ENCODE data around the gene RASSF5.
"Not testable (repeated sequence)": the region's sequence is repeated elsewhere in the genome, so short reads cannot be mapped to it uniquely, and the experiment has no call there.

RASSF5 gene

DNA sequence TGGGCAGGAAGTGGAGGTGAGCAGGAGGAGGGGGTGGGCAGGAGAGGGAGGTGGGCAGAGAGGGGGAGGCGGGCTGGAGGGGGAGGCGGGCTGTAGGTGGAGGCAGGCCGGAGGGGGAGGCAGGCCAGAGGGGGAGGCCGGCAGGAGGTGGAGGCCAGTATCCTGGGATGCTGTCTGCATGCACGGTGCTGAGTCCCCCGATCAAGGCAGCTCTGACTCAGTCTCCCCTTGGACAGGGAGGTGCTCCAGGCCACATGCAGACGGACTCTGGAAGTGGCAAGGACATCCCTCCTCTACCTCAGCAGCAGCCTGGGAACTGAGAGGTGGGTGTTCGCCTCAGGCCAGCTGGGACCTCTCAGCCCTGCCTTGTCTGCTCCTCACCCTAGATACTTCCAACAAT is 27.1 kb upstream of the RASSF5 start:
- H3K36me3 ChIP-seq (ENCODE audit: insufficient read depth, low read length) = peaks cover 68% of the 10 kb centered on the region
- no peaks in the 10 kb centered on the region for H3K79me2 ChIP-seq (ENCODE audit: insufficient read depth, low read length)
- H3K4me1 ChIP-seq (ENCODE audit: insufficient read depth, low read length) = no peaks in the 10 kb centered on the region; the same call in 1 of the 2 replicates
- no peak overlapping the region for H3K9ac ChIP-seq (ENCODE audit: low read depth, low read length)
- ATAC-seq (ENCODE audit: insufficient read depth, low read depth) (no peak), DNase-seq (no peak)
- H4K20me1 ChIP-seq (ENCODE audit: insufficient read depth, low read length) = peaks cover 2% of the 10 kb centered on the region; the same call in 1 of the 2 replicates
- no peaks in the 10 kb centered on the region for H3K9me3 ChIP-seq (ENCODE audit: insufficient read depth, low read length, severe bottlenecking)
- TF ChIP-seq, protein P1, sequence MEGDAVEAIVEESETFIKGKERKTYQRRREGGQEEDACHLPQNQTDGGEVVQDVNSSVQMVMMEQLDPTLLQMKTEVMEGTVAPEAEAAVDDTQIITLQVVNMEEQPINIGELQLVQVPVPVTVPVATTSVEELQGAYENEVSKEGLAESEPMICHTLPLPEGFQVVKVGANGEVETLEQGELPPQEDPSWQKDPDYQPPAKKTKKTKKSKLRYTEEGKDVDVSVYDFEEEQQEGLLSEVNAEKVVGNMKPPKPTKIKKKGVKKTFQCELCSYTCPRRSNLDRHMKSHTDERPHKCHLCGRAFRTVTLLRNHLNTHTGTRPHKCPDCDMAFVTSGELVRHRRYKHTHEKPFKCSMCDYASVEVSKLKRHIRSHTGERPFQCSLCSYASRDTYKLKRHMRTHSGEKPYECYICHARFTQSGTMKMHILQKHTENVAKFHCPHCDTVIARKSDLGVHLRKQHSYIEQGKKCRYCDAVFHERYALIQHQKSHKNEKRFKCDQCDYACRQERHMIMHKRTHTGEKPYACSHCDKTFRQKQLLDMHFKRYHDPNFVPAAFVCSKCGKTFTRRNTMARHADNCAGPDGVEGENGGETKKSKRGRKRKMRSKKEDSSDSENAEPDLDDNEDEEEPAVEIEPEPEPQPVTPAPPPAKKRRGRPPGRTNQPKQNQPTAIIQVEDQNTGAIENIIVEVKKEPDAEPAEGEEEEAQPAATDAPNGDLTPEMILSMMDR (IDR thresholded peaks at IDR 0.05; ENCODE audit: borderline replicate concordance, extremely low read depth, low read length, poor library complexity, severe bottlenecking) = no peak
- TF ChIP-seq EZH2 (IDR thresholded peaks at IDR 0.05; ENCODE audit: borderline replicate concordance, low read depth, low read length, severe bottlenecking) = no peak
- H3K27ac ChIP-seq (ENCODE audit: low read length) = no peak overlapping the region
- no peak overlapping the region for H3K4me2 ChIP-seq (ENCODE audit: insufficient read depth, low read length)
- no peak overlapping the region for H2AFZ ChIP-seq (ENCODE audit: low read depth, low read length)
- no peaks in the 10 kb centered on the region for H3K27me3 ChIP-seq (ENCODE audit: insufficient read depth, low read length, poor library complexity)
- no peak overlapping the region for H3K4me3 ChIP-seq (ENCODE audit: low read depth in 1 of 2, low read length in 2 of 2)

- Histone ChIP-seq H3K9me3 (ENCODE audit: insufficient read depth, low read length, severe bottlenecking) (no peaks in the 10 kb centered on the region), H4K20me1 (ENCODE audit: insufficient read depth, low read length) (peaks cover 2% of the 10 kb centered on the region; the same call in 1 of the 2 replicates), H3K9ac (ENCODE audit: low read depth, low read length) (no peak overlapping the region), H3K27me3 (ENCODE audit: insufficient read depth, low read length, poor library complexity) (no peaks in the 10 kb centered on the region), H3K36me3 (ENCODE audit: insufficient read depth, low read length) (peaks cover 49% of the 10 kb centered on the region), H3K79me2 (ENCODE audit: insufficient read depth, low read length) (no peaks in the 10 kb centered on the region), H2AFZ (ENCODE audit: low read depth, low read length) (no peak overlapping the region), H3K27ac (ENCODE audit: low read length) (no peak overlapping the region), H3K4me1 (ENCODE audit: insufficient read depth, low read length) (no peaks in the 10 kb centered on the region; the same call in 1 of the 2 replicates), H3K4me2 (ENCODE audit: insufficient read depth, low read length) (no peak overlapping the region), H3K4me3 (ENCODE audit: low read depth in 1 of 2, low read length in 2 of 2) (no peak overlapping the region)
- ATAC-seq (ENCODE audit: insufficient read depth, low read depth) (no peak), DNase-seq (no peak)
- TF ChIP-seq, protein P1 (IDR thresholded peaks at IDR 0.05; ENCODE audit: borderline replicate concordance, extremely low read depth, low read length, poor library complexity, severe bottlenecking) = no peak
- TF ChIP-seq EZH2 (IDR thresholded peaks at IDR 0.05; ENCODE audit: borderline replicate concordance, low read depth, low read length, severe bottlenecking) = no peak
These were observed 24.7 kb upstream of the RASSF5 start for GRCh38 chr1:206482611-206483010.

GRCh38 chr1:206483864-206484263 is 23.5 kb upstream of the RASSF5 start:
- H3K9ac ChIP-seq (ENCODE audit: low read depth, low read length); H3K27me3 ChIP-seq (ENCODE audit: insufficient read depth, low read length, poor library complexity); H3K4me2 ChIP-seq (ENCODE audit: insufficient read depth, low read length); H3K4me3 ChIP-seq (ENCODE audit: low read depth in 1 of 2, low read length in 2 of 2); H3K79me2 ChIP-seq (ENCODE audit: insufficient read depth, low read length); H4K20me1 ChIP-seq (ENCODE audit: insufficient read depth, low read length); H3K27ac ChIP-seq (ENCODE audit: low read length); H2AFZ ChIP-seq (ENCODE audit: low read depth, low read length); ATAC-seq (ENCODE audit: insufficient read depth, low read depth); H3K9me3 ChIP-seq (ENCODE audit: insufficient read depth, low read length, severe bottlenecking); DNase-seq; H3K4me1 ChIP-seq (ENCODE audit: insufficient read depth, low read length): not testable (repeated sequence)
- peaks cover 42% of the 10 kb centered on the region for H3K36me3 ChIP-seq (ENCODE audit: insufficient read depth, low read length)

DNA sequence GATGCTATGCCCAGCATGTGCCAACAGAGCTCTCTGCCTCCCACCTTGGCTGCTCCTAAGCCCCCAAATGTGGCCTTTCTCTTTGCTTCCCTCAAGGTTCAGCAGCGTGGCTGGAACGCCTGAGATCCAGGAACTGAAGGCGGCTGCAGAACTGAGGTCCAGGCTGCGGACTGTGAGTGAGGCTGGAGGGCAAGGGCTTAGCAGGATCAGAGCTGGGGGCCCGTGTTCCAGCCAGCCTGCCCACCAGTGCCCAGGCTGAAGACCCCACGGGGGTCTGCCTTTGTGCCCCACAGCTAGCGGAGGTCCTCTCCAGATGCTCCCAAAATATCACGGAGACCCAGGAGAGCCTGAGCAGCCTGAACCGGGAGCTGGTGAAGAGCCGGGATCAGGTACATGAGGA is 22.4 kb upstream of the RASSF5 start:
- peaks cover 2% of the 10 kb centered on the region; the same call in 1 of the 2 replicates for H4K20me1 ChIP-seq (ENCODE audit: insufficient read depth, low read length)
- no peak overlapping the region for H3K4me3 ChIP-seq (ENCODE audit: low read depth in 1 of 2, low read length in 2 of 2)
- H3K27me3 ChIP-seq (ENCODE audit: insufficient read depth, low read length, poor library complexity) = no peaks in the 10 kb centered on the region
- no peak for ATAC-seq (ENCODE audit: insufficient read depth, low read depth)
- H3K36me3 ChIP-seq (ENCODE audit: insufficient read depth, low read length) = peaks cover 35% of the 10 kb centered on the region
- H3K79me2 ChIP-seq (ENCODE audit: insufficient read depth, low read length) = no peaks in the 10 kb centered on the region
- no peak for TF ChIP-seq EZH2 (IDR thresholded peaks at IDR 0.05; ENCODE audit: borderline replicate concordance, low read depth, low read length, severe bottlenecking)
- TF ChIP-seq, protein P1 (IDR thresholded peaks at IDR 0.05; ENCODE audit: borderline replicate concordance, extremely low read depth, low read length, poor library complexity, severe bottlenecking) = no peak
- H3K27ac ChIP-seq (ENCODE audit: low read length) = no peak overlapping the region
- no peaks in the 10 kb centered on the region; the same call in 1 of the 2 replicates for H3K4me1 ChIP-seq (ENCODE audit: insufficient read depth, low read length)
- no peak for DNase-seq
- H3K4me2 ChIP-seq (ENCODE audit: insufficient read depth, low read length) = no peak overlapping the region
- no peaks in the 10 kb centered on the region for H3K9me3 ChIP-seq (ENCODE audit: insufficient read depth, low read length, severe bottlenecking)
- H3K9ac ChIP-seq (ENCODE audit: low read depth, low read length) = no peak overlapping the region
- H2AFZ ChIP-seq (ENCODE audit: low read depth, low read length) = no peak overlapping the region

All from DND-41 (cell line).